CD4-positive, alpha-beta T cell (primary cell): ENCODE measurements around the gene ARHGEF28. TPM values are rescaled to one million over a fixed set of nuclear protein-coding genes. Genes with fewer than 3 reads are reported as not detected.

Source experiments
- ATAC-seq: fragments of 200-7000 bp; cut with Tn5 transposase; one replicate; pipeline ENCODE4 v1.10.0; 2022; ENCODE audit warnings: mild to moderate bottlenecking; ENCODE audit not compliant: poor library complexity
- CTCF ChIA-PET: fragments of 350-600 bp; sonication (Branson Sonifier 250); formaldehyde crosslinking; loops from one replicate; lab custom pipeline; 2021; ENCODE audit warnings: antibody characterized with exemption, inconsistent platforms; lab: Charles Lee
- POLR2A ChIA-PET: fragments of 350-600 bp; sonication (Branson Sonifier 250); formaldehyde crosslinking; loops from one replicate; lab custom pipeline; 2021; ENCODE audit warnings: antibody characterized with exemption, inconsistent platforms; lab: Charles Lee
- DNase-seq, 14 experiments: peaks; one replicate each; pipeline ENCODE4 v3.0.0-alpha.2; 2013 to 2020; ENCODE audit warnings: mixed read lengths in 2 of 14
- H3K27ac ChIP-seq, 2 donors: one replicate each; pipeline versions ENCODE4 v1.5.1 to v1.7.0; 2013; ENCODE audit warnings: low read length in 2 of 2, low read depth in 1 of 2, mild to moderate bottlenecking in 1 of 2
- H3K27me3 ChIP-seq, 2 experiments: 1 replicate in 1 of 2; 2 replicates in 1 of 2; pipeline versions ENCODE4 v1.6.1 to v1.7.0; 2013; ENCODE audit warnings: low read length in 2 of 2, control low read depth in 1 of 2, mild to moderate bottlenecking in 1 of 2, moderate library complexity in 1 of 2; ENCODE audit not compliant: insufficient read depth in 2 of 2, control insufficient read depth in 1 of 2
- H3K36me3 ChIP-seq: one replicate; pipeline ENCODE4 v1.6.1; 2013; ENCODE audit warnings: low read length, control low read depth; ENCODE audit not compliant: insufficient read depth
- H3K4me1 ChIP-seq: one replicate; pipeline ENCODE4 v1.6.1; 2013; ENCODE audit warnings: low read length, control low read depth; ENCODE audit not compliant: insufficient read depth
- H3K4me3 ChIP-seq: one replicate; pipeline ENCODE4 v1.5.1; 2013; ENCODE audit warnings: mild to moderate bottlenecking, low read length, moderate library complexity
- H3K9me3 ChIP-seq, 2 experiments: 1 replicate in 1 of 2; 2 replicates in 1 of 2; pipeline versions ENCODE4 v1.6.1 to v1.7.0; 2013; ENCODE audit warnings: low read length in 2 of 2, mild to moderate bottlenecking in 2 of 2, control low read depth in 1 of 2, moderate library complexity in 1 of 2; ENCODE audit not compliant: control insufficient read depth in 1 of 2, insufficient read depth in 1 of 2
- H3K27ac Mint-ChIP-seq: one replicate; pipeline ENCODE4 v1.8.0; 2020; ENCODE audit warnings: mixed read lengths
- H3K27me3 Mint-ChIP-seq: one replicate; pipeline ENCODE4 v1.8.0; 2021; ENCODE audit warnings: mixed read lengths
- H3K36me3 Mint-ChIP-seq: one replicate; pipeline ENCODE4 v1.8.0; 2021; ENCODE audit warnings: low read depth, mixed read lengths
- H3K4me1 Mint-ChIP-seq: one replicate; pipeline ENCODE4 v1.8.0; 2021; ENCODE audit warnings: low read depth, mixed read lengths
- H3K4me3 Mint-ChIP-seq: one replicate; pipeline ENCODE4 v1.8.0; 2020; ENCODE audit warnings: mild to moderate bottlenecking, mixed read lengths
- H3K9me3 Mint-ChIP-seq: one replicate; pipeline ENCODE4 v1.8.0; 2020; ENCODE audit warnings: mixed read lengths
- intact Hi-C, 2 experiments: fragments of 100-400 bp; cut with DNase I in 1 of 2; cut with micrococcal nuclease in 1 of 2; formaldehyde crosslinking; loops; one replicate each; pipeline versions ENCODE4 v1.15.1 to v1.9.0; 2023 to 2025; cut with DNase I, micrococcal nuclease
- total RNA-seq, 174 experiments: library from RNA in 2 of 174; stranded (reverse) in 2 of 174; gene quantifications; one replicate each; pipeline ENCODE4 v1.2.3 and lab custom pipeline; 2021 to 2026
- TF ChIP-seq, protein P1 (sequence below): fragments of 200-600 bp; IDR thresholded peaks from one replicate; pipeline ENCODE4 v1.8.0; 2022; ENCODE audit warnings: antibody characterized with exemption, mild to moderate bottlenecking

Gene ARHGEF28
- total RNA-seq, 2 experiments from 2014 or later = not detected

DNA sequence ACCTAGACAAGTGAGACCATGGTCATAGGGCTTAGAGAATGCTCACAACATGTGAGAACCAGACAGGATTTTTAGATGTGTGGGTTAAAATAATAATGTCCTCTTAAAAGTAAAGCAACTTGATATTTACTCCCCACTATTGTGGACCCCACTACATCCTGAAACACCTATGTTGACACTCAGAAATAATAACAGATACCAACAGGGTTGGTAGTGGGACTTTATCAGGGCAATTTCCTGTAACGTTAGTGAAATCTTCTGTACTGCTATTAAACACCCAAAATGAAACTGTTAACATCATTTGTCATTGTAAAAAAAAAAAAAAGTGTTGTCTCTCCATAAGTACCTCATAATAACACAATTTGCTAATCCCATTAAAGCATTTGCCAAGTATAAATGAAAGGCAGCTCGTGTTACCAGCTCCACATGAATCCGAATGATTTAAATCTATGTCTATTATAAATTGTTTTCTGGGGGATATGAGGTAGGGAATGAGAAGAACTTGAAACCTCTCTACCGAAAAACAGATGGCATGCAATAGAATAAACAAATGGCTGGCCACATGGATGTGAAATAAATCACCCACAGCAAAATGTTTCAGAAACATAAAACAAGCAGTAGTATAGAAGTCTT, 285.9 kb downstream of the ARHGEF28 start:
- POLR2A ChIA-PET = no interaction called here
- no peaks in the 10 kb centered on the region for H3K9me3 ChIP-seq
- no peaks in the 10 kb centered on the region for H3K9me3 Mint-ChIP-seq
- H3K27ac Mint-ChIP-seq = no peak overlapping the region
- CTCF ChIA-PET = no interaction called here
- no peaks in the 10 kb centered on the region for H3K4me1 ChIP-seq
- TF ChIP-seq, protein P1, sequence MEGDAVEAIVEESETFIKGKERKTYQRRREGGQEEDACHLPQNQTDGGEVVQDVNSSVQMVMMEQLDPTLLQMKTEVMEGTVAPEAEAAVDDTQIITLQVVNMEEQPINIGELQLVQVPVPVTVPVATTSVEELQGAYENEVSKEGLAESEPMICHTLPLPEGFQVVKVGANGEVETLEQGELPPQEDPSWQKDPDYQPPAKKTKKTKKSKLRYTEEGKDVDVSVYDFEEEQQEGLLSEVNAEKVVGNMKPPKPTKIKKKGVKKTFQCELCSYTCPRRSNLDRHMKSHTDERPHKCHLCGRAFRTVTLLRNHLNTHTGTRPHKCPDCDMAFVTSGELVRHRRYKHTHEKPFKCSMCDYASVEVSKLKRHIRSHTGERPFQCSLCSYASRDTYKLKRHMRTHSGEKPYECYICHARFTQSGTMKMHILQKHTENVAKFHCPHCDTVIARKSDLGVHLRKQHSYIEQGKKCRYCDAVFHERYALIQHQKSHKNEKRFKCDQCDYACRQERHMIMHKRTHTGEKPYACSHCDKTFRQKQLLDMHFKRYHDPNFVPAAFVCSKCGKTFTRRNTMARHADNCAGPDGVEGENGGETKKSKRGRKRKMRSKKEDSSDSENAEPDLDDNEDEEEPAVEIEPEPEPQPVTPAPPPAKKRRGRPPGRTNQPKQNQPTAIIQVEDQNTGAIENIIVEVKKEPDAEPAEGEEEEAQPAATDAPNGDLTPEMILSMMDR = no peak
- intact Hi-C loops = no loop called here
- peaks cover 4% of the 10 kb centered on the region for H3K27me3 Mint-ChIP-seq
- H3K36me3 ChIP-seq = no peaks in the 10 kb centered on the region
- ATAC-seq = no peak
- DNase-seq = no peak
- no peak overlapping the region for H3K4me3 Mint-ChIP-seq
- no peak overlapping the region for H3K4me3 ChIP-seq
- no peaks in the 10 kb centered on the region for H3K36me3 Mint-ChIP-seq
- H3K4me1 Mint-ChIP-seq = no peaks in the 10 kb centered on the region
- H3K27ac ChIP-seq = no peak overlapping the region
- no peaks in the 10 kb centered on the region for H3K27me3 ChIP-seq

DNA sequence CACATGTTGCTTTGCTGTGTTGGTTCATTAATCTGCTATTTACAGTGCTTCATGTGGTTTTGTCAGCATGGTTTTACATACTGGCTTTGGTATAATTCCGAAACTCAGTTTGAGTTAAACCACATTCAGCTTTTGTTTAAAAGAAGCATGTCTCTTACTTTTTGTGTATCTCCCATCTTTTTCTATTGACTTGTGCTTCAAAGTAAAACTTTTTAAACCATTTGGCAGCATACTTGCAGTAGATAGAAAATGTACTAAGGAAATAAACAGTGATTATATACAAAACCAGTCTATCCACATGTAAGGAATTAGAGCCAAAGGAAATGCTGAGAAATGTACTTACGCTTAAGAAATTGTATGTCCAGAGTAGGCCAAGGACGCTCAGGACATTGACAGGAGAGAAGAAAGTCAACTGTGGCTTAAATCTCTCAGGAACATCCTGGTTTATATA, 286.9 kb downstream of the ARHGEF28 start:
- Histone ChIP-seq H3K9me3 (no peaks in the 10 kb centered on the region), H3K36me3 (no peaks in the 10 kb centered on the region), H3K27ac (no peak overlapping the region), H3K4me1 (no peaks in the 10 kb centered on the region), H3K4me3 (no peak overlapping the region), H3K27me3 (no peaks in the 10 kb centered on the region)
- TF ChIP-seq, protein P1 = no peak
- no peak overlapping the region for H3K4me3 Mint-ChIP-seq
- H3K4me1 Mint-ChIP-seq = no peaks in the 10 kb centered on the region
- no peaks in the 10 kb centered on the region for H3K36me3 Mint-ChIP-seq
- no peak overlapping the region for H3K27ac Mint-ChIP-seq
- intact Hi-C loops = no loop called here
- no peak for DNase-seq
- no peak for ATAC-seq
- H3K27me3 Mint-ChIP-seq = no peaks in the 10 kb centered on the region
- CTCF ChIA-PET = no interaction called here
- POLR2A ChIA-PET = no interaction called here
- H3K9me3 Mint-ChIP-seq = no peaks in the 10 kb centered on the region

DNA sequence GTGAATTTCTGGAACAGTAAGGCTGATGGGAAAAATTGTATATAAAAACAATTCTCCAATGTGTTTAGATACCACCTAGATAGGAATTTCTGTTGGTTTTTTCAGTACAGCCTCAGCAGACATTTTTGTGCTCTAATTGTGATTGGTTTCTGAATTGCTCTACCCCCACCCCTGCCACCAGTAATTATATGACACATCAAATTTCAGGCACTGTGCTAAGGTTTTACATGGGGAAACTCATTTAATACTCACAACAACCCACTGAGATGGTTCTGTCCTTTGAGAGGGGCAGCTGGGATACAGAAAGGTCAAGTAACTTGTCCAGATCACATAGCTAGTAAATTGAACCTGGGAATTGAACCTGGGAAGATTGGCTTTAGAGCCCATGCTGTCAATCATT, 288.0 kb downstream of the ARHGEF28 start:
- POLR2A ChIA-PET = no interaction called here
- Mint-ChIP-seq H3K36me3 (no peaks in the 10 kb centered on the region), H3K4me1 (no peaks in the 10 kb centered on the region), H3K27me3 (no peaks in the 10 kb centered on the region), H3K4me3 (no peak overlapping the region), H3K9me3 (no peaks in the 10 kb centered on the region), H3K27ac (no peak overlapping the region)
- Histone ChIP-seq H3K9me3 (no peaks in the 10 kb centered on the region), H3K4me1 (no peaks in the 10 kb centered on the region), H3K27ac (no peak overlapping the region), H3K27me3 (no peaks in the 10 kb centered on the region), H3K4me3 (no peak overlapping the region), H3K36me3 (no peaks in the 10 kb centered on the region)
- CTCF ChIA-PET = interaction anchor here (0.7 kb wide), 1 partner anchor 724 kb away, joined by 3 read pairs; no protein-coding TSS in a partner anchor
- TF ChIP-seq, protein P1 = no peak
- DNase-seq (no peak), ATAC-seq (no peak)
- intact Hi-C loops = no loop called here
